SKM-1 treated with dmso at 0.1 percent for 144 hours (cell line): ENCODE results near the gene SYNGR1.
A peak's percentile ranks its signal among the peaks of the same experiment; 100 is the strongest.

ENCODE experiments used
- DNase-seq: peaks from one replicate; lab custom pipeline; 2025; ENCODE audit not compliant: unreplicated experiment; lab: John Stamatoyannopoulos, UW

The SYNGR1 gene

GRCh38 chr22:39368461-39368911 is 18.7 kb downstream of the SYNGR1 start:
- no peak for DNase-seq

- DNase-seq = no peak
These were observed 19.4 kb downstream of the SYNGR1 start for GRCh38 chr22:39369186-39369585.

- no peak for DNase-seq
These were observed 19.8 kb downstream of the SYNGR1 start for GRCh38 chr22:39369586-39369985.

GRCh38 chr22:39371732-39372131 is 21.9 kb downstream of the SYNGR1 start:
- no peak for DNase-seq

- DNase-seq = no peak
These were observed 24.4 kb downstream of the SYNGR1 start for GRCh38 chr22:39374191-39374590.

GRCh38 chr22:39374801-39375200 is 25.0 kb downstream of the SYNGR1 start:
- DNase-seq = no peak

- no peak for DNase-seq
These were observed 25.9 kb downstream of the SYNGR1 start for GRCh38 chr22:39375646-39376045.

- no peak for DNase-seq
These were observed 30.3 kb downstream of the SYNGR1 start for GRCh38 chr22:39379756-39380730.

GRCh38 chr22:39381009-39381755 is 31.4 kb downstream of the SYNGR1 start:
- DNase-seq = no peak

- no peak for DNase-seq
These were observed 32.1 kb downstream of the SYNGR1 start for GRCh38 chr22:39381930-39382329.

- no peak for DNase-seq
These were observed 32.6 kb downstream of the SYNGR1 start for GRCh38 chr22:39382410-39382809.

GRCh38 chr22:39383841-39384625 is 34.2 kb downstream of the SYNGR1 start:
- DNase-seq = no peak

- peak; percentile 15 for DNase-seq
These were observed 35.1 kb downstream of the SYNGR1 start for GRCh38 chr22:39384750-39385480.

- DNase-seq = peak; percentile 17
These were observed 38.6 kb downstream of the SYNGR1 start for GRCh38 chr22:39388261-39389011.

- DNase-seq = no peak
These were observed 39.6 kb downstream of the SYNGR1 start for GRCh38 chr22:39389420-39389819.

GRCh38 chr22:39392341-39392948 is 42.7 kb downstream of the SYNGR1 start:
- DNase-seq = peak; percentile 40

GRCh38 chr22:39395936-39396796 is 46.4 kb downstream of the SYNGR1 start:
- DNase-seq = no peak

- DNase-seq = no peak
These were observed 47.0 kb downstream of the SYNGR1 start for GRCh38 chr22:39396797-39397195.
